Calu3 (cell line): ENCODE data around the gene CCNE1. TPM values are rescaled to one million over a fixed set of nuclear protein-coding genes. Genes with fewer than 3 reads are reported as not detected.

Experiments
- BruUV-seq: library from RNA; stranded (reverse); fragments of 400-500 nt; replicated peaks from 2 replicates; lab custom pipeline; 2021; lab: Mats Ljungman, UMichigan
- CTCF ChIA-PET: fragments of 300-600 bp; sonication (Branson Sonifier 250); formaldehyde crosslinking; loops from one replicate; lab custom pipeline; 2022; ENCODE audit warnings: antibody characterized with exemption; lab: Charles Lee
- DNase-seq: peaks from one replicate; pipeline ENCODE4 v3.0.0; 2022
- H3K27ac Mint-ChIP-seq: one replicate; pipeline ENCODE4 v1.8.0; 2022; ENCODE audit warnings: mixed read lengths; ENCODE audit not compliant: unreplicated experiment
- H3K27me3 Mint-ChIP-seq: one replicate; pipeline ENCODE4 v1.8.0; 2022; ENCODE audit warnings: mixed read lengths; ENCODE audit not compliant: unreplicated experiment
- H3K36me3 Mint-ChIP-seq: one replicate; pipeline ENCODE4 v1.8.0; 2022; ENCODE audit warnings: mild to moderate bottlenecking, moderate library complexity, mixed read lengths; ENCODE audit not compliant: insufficient read depth, unreplicated experiment
- H3K4me1 Mint-ChIP-seq: one replicate; pipeline ENCODE4 v1.8.0; 2022; ENCODE audit warnings: mild to moderate bottlenecking, low read depth, mixed read lengths; ENCODE audit not compliant: unreplicated experiment
- H3K4me3 Mint-ChIP-seq: one replicate; pipeline ENCODE4 v1.8.0; 2022; ENCODE audit warnings: mild to moderate bottlenecking, low read depth, moderate library complexity, mixed read lengths; ENCODE audit not compliant: unreplicated experiment
- H3K9me3 Mint-ChIP-seq: one replicate; pipeline ENCODE4 v1.8.0; 2022; ENCODE audit warnings: low read depth, mixed read lengths; ENCODE audit not compliant: unreplicated experiment
- intact Hi-C: fragments of 100-400 bp; cut with micrococcal nuclease; formaldehyde crosslinking; loops from one replicate; pipeline ENCODE4 v1.10.0; 2022; ENCODE audit not compliant: unreplicated experiment
- total RNA-seq: library from RNA; stranded (reverse); gene quantifications from 2 replicates; pipeline ENCODE4 v1.2.3, GENCODE V29; 2022
- TF ChIP-seq, protein P1 (sequence below): fragments of 200-600 bp; IDR thresholded peaks from one replicate; pipeline ENCODE4 v1.8.0; 2022; ENCODE audit warnings: antibody characterized with exemption; ENCODE audit not compliant: unreplicated experiment

CCNE1 gene
- total RNA-seq, 1 experiment from 2014 or later, result 15.9 TPM

DNA sequence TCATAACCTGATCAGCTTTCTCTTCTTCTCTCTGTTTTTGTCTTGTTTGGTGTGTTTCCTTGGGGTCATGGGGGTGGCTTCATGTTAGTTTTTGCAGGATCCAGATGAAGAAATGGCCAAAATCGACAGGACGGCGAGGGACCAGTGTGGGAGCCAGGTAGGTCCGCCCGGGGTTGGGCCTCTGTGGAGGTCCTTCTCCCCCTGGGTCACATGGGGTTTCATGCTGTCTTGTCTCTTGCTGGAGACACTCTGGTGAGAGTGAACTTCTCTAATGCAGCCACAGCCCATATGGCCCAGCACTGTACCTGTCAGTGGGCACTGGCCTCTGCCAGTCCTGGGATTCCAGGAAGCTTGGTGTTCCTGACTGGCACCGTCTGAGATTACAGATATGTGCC, 1.1 kb downstream of the CCNE1 start:
- H3K27ac Mint-ChIP-seq, result peak overlapping the region; percentile 74
- BruUV-seq, result no TSS peak
- no peak for DNase-seq
- intact Hi-C loops, result no loop called here
- H3K36me3 Mint-ChIP-seq, result peaks cover 12% of the 10 kb centered on the region
- CTCF ChIA-PET, result no interaction called here
- no peaks in the 10 kb centered on the region for H3K27me3 Mint-ChIP-seq
- TF ChIP-seq, protein P1, sequence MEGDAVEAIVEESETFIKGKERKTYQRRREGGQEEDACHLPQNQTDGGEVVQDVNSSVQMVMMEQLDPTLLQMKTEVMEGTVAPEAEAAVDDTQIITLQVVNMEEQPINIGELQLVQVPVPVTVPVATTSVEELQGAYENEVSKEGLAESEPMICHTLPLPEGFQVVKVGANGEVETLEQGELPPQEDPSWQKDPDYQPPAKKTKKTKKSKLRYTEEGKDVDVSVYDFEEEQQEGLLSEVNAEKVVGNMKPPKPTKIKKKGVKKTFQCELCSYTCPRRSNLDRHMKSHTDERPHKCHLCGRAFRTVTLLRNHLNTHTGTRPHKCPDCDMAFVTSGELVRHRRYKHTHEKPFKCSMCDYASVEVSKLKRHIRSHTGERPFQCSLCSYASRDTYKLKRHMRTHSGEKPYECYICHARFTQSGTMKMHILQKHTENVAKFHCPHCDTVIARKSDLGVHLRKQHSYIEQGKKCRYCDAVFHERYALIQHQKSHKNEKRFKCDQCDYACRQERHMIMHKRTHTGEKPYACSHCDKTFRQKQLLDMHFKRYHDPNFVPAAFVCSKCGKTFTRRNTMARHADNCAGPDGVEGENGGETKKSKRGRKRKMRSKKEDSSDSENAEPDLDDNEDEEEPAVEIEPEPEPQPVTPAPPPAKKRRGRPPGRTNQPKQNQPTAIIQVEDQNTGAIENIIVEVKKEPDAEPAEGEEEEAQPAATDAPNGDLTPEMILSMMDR, result no peak
- H3K4me1 Mint-ChIP-seq, result peaks cover 11% of the 10 kb centered on the region
- no peaks in the 10 kb centered on the region for H3K9me3 Mint-ChIP-seq
- H3K4me3 Mint-ChIP-seq, result peak overlapping the region; percentile 72

GRCh38 chr19:29813642-29814041, 1.9 kb downstream of the CCNE1 start:
- CTCF ChIA-PET, result interaction anchor here (0.6 kb wide), 1 partner anchor 40 kb away, joined by 3 read pairs; no protein-coding TSS in a partner anchor

GRCh38 chr19:29815231-29815630, 3.4 kb downstream of the CCNE1 start:
- no peaks in the 10 kb centered on the region for H3K9me3 Mint-ChIP-seq
- intact Hi-C loops, result no loop called here
- TF ChIP-seq, protein P1, result no peak
- peaks cover 11% of the 10 kb centered on the region for H3K4me1 Mint-ChIP-seq
- DNase-seq, result no peak
- CTCF ChIA-PET, result no interaction called here
- no peak overlapping the region for H3K4me3 Mint-ChIP-seq
- no peak overlapping the region for H3K27ac Mint-ChIP-seq
- no peaks in the 10 kb centered on the region for H3K27me3 Mint-ChIP-seq
- BruUV-seq, result no TSS peak
- H3K36me3 Mint-ChIP-seq, result peaks cover 17% of the 10 kb centered on the region

More at GRCh38 chr19:29813642-29814041, 1.9 kb downstream of the CCNE1 start:
- peak overlapping the region; percentile 72 for H3K4me3 Mint-ChIP-seq
- no peak for DNase-seq
- peaks cover 11% of the 10 kb centered on the region for H3K4me1 Mint-ChIP-seq
- BruUV-seq, result no TSS peak
- H3K27ac Mint-ChIP-seq, result no peak overlapping the region
- intact Hi-C loops, result no loop called here
- H3K36me3 Mint-ChIP-seq, result peaks cover 12% of the 10 kb centered on the region
- no peaks in the 10 kb centered on the region for H3K27me3 Mint-ChIP-seq
- no peaks in the 10 kb centered on the region for H3K9me3 Mint-ChIP-seq
- TF ChIP-seq, protein P1, result no peak

- H3K36me3 Mint-ChIP-seq, result peaks cover 12% of the 10 kb centered on the region
- TF ChIP-seq, protein P1, result no peak
- H3K9me3 Mint-ChIP-seq, result no peaks in the 10 kb centered on the region
- no peaks in the 10 kb centered on the region for H3K27me3 Mint-ChIP-seq
- peaks cover 5% of the 10 kb centered on the region for H3K4me1 Mint-ChIP-seq
- CTCF ChIA-PET, result no interaction called here
- BruUV-seq, result no TSS peak
- no peak for DNase-seq
- no peak overlapping the region for H3K4me3 Mint-ChIP-seq
- intact Hi-C loops, result no loop called here
- no peak overlapping the region for H3K27ac Mint-ChIP-seq
Observed at GRCh38 chr19:29817316-29817715, 5.5 kb downstream of the CCNE1 start.
